GM21723 (cell line): ENCODE data around the gene PTPRC.
A peak's percentile ranks its signal among the peaks of the same experiment; 100 is the strongest.

ENCODE experiments used
- ATAC-seq: cut with Tn5 transposase; IDR thresholded peaks from one replicate; pipeline ENCODE4 v1.9.1; 2021; ENCODE audit warnings: mild to moderate bottlenecking, moderate library complexity; ENCODE audit not compliant: unreplicated experiment

Gene PTPRC

DNA sequence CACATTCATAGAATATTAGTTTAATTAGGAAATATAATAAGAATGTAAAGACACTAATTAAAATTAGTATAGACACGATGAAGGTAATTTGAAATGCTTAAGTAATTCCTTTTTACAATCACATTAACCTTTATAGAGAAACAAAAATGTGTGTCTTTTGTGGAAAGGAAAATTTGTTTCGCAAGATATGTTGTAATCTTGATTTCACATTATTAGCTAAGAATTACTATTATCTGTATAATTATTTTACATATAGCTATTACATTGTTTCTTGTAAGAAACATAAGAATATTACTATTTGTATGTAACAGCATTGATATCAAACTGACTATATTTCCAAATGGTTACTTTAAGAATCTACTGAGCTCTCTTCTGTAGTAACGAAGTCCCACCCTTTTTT is 111.2 kb downstream of the PTPRC start:
- no peak for ATAC-seq

DNA sequence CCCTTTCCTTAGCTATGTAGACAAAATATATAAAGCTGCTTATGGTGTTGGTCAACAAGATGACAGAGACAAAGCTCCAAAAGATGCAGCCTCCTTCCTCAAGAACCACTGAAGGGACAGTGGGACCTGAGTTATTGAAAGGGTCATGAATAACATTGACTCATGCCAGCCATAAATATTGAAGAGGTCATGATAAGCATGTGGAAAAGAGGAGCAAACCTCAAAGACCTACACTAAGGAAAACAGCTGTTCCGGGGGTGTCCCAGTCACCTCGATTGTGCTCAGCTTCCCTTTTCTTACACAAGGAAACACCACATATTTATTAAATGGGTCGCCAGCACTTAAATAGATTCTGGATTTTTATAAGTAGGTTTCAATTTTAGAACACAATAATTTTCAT is 112.9 kb downstream of the PTPRC start:
- ATAC-seq = no peak

DNA sequence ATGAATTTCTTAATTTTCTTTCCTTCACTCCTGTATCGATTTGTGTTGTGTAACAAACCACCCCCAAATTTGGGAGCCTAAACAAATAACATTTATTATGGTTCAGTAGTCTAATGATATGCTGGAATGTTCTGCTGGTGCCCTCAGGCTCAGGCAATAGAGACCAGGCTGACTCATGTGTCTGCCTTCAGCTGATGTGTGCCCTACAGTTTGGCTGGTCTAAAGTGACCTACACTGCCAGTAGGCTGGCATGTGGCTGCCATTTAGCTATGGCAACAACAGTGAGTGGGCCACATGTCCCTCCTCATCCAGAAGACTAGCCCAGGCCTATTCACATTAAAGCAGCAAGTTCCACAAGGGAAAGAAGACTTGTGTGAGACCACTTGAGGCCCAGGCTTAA is 115.8 kb downstream of the PTPRC start:
- ATAC-seq = no peak

DNA sequence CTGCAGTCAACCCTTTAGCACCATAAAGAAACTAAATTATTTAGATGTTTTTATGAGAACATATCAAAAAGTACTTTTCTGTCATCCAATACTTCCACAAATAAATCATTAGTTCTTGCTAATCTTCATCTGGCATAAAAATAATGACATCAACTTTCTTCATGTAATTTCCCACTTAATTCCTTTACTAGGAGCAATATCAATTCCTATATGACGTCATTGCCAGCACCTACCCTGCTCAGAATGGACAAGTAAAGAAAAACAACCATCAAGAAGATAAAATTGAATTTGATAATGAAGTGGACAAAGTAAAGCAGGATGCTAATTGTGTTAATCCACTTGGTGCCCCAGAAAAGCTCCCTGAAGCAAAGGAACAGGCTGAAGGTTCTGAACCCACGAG is 116.9 kb downstream of the PTPRC start:
- ATAC-seq = no peak

DNA sequence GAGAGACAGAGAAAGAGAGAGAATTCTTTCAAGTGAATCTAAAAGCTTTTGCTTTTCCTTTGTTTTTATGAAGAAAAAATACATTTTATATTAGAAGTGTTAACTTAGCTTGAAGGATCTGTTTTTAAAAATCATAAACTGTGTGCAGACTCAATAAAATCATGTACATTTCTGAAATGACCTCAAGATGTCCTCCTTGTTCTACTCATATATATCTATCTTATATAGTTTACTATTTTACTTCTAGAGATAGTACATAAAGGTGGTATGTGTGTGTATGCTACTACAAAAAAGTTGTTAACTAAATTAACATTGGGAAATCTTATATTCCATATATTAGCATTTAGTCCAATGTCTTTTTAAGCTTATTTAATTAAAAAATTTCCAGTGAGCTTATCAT is 117.6 kb downstream of the PTPRC start:
- ATAC-seq = no peak

DNA sequence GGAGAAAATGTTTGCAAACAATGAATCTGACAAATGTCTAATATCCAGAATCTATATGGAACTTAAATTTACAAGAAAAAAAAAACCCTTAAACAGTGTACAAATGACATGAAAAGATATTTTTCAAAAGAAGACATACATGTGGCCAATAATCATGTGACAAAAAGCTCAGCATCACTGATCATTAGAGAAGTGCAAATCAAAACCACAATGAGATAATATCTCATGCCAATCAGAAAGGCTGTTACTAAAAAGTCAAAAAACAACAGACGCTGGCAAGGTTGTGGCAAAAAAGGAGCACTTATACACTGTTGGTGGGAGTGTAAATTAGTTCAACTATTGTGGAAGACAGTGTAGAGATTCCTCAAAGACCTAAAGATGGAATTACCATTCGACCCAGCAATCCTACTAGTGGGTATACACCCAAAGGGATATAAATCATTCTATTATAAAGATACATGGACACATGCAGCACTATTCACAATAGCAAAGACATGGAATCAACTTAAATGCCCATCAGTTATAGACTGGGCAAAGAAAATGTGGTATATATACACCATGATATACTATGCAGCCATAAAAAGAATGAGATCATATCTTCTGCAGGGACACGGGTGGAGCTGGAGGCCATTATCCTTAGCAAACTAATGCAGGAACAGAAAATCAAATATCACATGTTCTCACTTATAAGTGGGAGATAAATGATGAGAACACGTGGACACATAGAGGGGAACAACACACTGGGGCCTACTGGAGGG is 123.2 kb downstream of the PTPRC start:
- ATAC-seq = no peak

DNA sequence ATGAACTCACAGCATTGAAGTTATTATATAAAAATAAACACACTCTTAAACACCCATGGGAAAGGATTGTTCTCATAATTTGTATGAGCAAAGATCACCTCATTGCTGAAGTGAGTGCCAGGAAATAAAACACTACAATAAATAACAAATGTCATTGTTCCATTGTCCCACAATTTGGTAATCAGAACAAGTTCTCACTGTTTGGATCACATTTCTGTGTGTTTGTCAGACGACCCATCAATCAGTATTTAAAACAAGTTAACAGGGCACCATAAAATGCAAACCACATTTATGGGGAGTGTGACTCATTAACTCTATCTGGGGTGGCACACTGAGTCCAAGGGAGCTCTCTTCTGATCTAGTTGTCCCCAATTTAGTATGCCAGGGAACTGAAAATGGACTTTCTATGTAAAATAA is 124.5 kb downstream of the PTPRC start:
- ATAC-seq = no peak

DNA sequence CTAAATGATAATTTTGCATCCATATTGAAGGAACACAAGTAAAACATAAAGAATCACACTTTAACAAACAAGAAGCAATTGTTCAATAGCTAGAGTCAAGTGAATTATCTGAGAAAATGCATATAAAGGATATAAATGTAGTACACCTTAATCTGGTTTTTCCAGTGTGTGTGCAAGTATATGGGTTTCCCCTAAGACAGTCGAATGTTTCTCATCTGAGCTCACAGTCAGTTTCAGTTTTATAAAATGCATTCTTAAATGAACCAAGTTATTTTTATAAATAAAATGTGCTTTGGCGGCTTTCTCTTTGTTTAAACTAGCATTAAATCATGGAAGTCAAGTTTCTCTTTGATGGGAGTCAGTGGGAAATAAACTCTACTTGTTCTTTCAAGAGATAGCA is 125.9 kb downstream of the PTPRC start:
- no peak for ATAC-seq

DNA sequence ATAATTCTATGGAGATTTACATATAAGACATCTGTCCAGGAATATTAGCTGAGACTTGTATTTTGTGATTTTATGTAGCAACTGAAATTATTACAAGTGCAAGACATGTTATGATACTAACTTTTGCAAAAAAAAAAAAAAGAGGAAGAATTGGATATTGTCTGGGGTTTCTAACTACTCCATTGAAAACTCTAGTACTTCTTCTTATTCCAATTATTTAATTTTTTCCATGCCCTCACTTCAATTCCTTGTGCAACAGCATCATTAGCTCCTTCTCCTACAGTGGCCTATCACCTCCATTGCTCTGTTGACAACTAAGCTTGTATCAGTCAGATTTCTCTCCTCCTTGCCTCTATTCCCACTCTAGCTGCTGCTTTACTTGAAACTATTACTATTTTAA is 126.6 kb downstream of the PTPRC start:
- ATAC-seq = no peak

DNA sequence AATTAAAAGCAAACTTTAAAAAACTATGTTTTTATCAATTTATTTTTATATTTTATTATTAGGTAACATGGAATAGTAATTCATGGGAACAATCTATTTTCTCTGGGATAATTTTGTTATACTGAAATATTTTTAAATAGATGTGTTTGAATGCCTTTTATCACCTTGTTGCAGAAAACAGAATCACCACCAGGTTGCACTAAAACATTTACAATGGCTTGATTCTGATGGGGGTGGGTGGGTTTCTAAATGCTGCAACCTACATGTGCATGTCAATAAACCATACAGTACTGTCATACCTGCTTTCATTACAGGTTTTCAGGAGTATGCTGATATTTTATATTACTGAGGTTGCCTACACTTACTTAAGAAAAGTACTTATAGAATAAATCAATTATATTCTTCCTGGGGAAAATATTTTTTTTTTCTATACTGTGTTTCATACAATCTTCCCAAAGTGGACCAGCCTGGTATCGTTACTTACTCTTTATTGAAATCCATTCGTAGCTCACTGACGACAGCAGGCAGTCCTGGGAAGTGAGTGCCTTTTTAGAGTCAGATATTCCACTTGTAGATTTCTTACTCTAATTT is 132.8 kb downstream of the PTPRC start:
- no peak for ATAC-seq

DNA sequence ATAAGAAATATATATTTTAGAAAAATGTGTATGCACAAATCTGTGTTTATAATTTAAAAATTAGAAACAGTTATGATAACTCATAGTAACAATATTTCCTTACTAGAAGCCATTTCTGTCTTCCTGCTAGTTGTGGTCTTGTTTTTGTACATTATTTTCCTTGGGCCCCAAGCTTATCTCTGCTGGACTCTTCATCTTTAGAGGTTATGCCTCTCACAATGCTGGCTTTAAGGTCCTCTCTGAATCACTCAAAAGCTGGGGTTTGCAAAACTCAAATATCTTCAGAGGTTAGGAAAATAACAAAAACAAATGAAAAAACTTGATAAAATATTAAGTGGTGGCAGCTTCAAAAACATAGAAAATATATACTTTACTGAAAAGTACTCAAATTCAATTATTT is 133.8 kb downstream of the PTPRC start:
- ATAC-seq = no peak

DNA sequence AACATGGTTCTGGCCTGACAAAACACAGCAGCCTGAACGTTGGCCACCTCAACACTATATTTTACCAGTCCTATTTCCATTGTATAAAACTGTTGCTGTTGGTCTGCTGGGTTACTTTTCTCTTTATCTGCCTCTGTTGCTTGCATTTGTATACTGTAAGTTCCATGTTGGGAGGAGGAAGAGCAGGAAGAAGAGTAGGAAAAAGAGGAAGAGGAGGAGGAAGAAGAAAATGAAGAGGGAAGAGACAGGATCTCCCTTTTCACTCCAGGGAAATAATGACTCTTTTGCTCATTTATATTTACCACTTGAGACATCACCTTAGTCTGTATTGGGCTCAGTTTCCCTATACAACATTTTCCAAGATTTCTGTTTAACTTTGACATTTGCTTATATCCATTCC is 134.2 kb downstream of the PTPRC start:
- no peak for ATAC-seq

DNA sequence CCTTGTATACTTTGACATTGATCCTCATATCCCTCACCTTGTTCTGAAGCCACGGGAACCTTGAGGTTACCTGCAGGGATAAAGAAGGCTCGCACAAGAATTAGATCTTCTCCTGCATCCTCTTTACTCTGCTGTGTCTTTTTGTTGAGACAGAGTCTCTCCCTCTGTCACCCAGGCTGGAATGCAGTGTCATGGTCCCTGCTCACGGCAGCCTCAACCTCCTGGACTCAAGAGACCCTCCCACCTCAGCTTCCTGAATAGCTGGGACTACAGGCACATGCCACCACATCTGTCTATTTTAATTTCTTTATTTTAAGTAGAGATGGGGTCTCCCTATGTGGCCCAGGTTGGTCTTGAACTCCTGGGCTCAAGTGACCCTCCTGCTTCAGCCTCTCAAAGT is 134.7 kb downstream of the PTPRC start:
- ATAC-seq = no peak

DNA sequence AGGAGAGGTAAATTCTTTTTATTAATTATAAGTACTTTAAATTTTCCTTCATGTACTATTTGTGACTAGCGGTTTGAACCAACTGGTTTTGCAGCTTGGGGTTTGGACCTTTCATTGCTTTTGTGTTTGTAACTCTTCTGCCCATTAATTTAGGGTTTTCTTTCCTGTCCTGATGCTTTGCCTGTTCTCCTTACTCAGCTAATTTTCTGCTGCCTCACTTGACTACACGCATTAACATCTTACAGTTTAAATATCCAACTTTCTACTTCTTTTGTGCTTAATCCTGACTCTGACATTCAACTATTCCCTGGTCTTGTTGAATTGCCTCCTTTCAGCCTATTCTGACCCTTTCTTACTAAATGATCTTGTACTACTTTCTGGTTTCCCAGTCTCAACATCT is 135.6 kb downstream of the PTPRC start:
- ATAC-seq = no peak

DNA sequence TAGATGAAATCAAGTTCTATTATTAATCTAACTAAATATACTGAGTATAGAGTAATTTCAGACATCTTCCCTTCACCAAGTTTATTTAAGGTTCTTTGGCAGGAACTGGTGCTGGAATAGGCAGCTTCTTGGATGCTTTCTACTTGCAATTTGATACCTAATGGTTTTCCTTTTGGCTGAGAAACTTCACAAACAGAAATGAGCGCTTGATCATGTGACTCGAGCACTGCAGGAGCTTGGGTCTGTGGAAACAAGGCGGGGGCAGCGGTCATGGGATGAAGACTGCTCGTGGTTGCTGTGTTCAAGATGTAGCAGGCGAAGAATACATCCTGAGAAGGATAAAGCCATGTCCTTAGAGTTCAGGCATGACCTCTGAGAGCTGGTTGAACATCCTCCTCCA is 136.8 kb downstream of the PTPRC start:
- no peak for ATAC-seq

DNA sequence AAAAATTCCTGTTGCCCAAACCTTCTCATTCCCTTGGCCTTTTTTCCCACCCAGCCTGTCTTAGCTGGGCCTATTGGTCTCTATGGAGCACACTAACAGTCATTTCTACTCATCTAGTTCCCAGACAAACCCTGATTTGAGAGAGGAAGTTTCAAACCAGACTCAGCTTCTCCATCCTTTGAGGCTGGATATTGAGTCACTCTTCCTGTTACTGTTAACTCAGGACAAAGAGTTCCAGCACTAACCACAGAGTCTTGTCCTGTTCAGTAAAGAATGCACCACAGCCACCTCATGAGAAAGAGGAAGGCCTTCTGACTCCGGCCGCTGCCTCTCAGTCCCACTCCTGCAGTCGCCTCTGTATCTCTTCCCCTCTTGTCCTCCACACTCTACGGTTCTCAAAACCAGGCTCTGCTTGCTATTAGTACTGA is 137.8 kb downstream of the PTPRC start:
- ATAC-seq = no peak

DNA sequence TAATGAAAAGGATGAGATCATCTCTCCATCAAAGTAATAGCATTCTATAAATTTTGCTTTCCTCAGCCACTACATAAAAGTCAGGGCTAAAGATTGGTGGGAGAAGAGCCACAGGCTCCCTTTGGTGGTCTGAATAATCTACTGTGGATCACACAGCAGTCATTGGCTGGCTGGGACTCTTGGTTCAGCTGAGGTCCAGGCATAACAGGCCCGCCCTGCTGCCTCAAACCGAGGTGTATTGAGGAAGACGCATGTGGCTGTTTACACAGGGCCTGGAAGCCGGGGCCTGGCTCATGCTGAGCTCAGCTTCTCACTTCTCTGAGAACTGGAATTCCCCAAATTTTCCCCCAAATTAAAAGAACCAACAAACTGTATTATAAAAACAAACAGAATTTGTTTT is 139.2 kb downstream of the PTPRC start:
- ATAC-seq = no peak

DNA sequence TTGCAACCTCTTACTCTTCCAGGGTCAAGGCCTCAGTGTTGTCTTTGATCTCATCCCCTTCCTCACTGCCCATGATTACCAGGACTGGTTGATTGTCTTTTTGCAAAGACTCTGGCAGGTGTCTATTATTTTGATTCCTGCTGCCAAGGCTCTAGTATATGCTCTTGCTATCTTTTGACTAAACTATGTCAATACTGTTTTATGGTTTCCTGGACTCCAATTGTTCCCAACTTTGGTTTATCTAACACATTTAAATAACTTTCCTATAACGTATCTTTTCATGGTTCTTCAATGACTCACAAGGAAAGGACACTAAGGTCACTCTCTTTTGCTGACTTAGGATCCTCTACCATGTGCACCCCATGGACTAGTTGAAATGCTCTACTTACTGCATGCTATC is 141.5 kb downstream of the PTPRC start:
- ATAC-seq = no peak

DNA sequence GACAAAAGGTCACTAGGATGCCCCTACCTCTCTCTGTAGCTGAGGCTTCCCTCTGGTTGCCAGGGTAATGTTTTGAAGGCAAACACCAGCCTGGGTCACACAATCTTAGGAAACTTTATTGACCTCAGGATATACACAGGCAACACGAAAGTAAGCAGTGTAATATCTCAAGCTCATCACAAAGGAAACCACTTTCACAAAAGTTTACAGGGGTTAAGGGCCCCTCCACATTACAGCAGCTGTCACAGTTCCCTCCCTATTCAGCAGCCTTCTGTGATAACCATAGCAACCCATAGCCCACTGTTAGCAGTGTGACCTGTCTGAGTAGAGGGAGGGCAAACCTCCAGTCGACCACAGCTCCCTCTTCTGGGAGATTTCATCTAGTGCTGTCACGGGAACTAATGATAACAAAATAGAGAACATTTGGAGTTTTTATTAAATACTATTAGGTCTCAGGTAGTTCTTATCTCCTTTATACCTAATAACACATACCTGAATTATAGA is 149.8 kb downstream of the PTPRC start:
- ATAC-seq = peak; percentile 85

DNA sequence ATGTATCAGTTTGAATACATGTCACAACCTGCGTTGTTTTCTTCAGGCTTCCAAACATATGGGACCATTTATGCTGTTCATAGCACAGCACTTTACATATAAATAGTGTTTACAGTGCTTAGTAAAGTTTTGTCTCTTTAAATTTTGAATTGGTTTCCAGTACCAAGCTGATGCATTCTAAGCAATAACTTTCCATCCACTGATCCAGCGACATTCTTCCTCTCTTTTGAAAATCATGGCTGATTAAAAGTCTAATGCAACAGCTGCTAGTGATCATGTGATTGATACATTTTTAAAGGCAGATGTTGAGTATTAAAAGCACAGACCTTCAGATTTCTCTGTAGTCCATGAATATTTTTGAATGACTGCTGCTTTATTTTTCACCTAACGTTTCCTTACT is 154.9 kb downstream of the PTPRC start:
- no peak for ATAC-seq

DNA sequence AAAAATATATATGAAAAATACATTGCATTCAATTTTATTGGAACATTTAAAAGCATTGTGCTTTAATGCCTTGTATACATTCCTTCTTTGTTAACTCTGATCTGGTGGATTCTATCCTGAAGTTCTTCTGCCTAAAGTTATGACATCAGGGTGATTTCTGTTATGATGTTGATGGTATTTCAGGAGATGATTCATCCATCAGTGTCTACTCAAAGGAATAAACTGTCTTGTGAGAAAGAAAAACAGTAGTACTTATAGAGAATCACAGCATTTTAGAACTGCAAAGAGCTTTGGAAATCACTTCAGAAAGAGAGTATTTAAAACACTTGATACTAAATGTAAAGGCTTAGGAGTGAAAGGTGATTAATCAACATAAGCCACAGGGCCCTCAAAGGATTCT is 155.7 kb downstream of the PTPRC start:
- no peak for ATAC-seq

DNA sequence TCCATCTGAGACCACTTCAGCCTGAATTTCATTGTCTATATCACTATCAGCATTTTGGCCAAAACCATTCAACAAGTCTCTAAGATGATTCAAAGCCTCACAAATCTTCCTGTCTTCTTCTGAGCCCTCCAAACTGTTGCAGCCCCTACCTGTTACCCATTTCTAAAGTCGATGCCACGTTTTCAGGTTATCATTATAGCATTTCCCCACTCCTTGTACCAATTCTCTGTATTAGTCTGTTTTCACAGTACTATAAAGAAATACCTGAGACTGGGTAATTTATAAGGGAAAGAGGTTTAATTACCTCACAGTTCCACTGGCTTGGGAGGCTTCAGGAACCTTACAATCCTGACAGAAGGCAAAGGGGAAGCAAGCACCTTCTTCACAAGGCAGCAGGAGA is 158.8 kb downstream of the PTPRC start:
- no peak for ATAC-seq

DNA sequence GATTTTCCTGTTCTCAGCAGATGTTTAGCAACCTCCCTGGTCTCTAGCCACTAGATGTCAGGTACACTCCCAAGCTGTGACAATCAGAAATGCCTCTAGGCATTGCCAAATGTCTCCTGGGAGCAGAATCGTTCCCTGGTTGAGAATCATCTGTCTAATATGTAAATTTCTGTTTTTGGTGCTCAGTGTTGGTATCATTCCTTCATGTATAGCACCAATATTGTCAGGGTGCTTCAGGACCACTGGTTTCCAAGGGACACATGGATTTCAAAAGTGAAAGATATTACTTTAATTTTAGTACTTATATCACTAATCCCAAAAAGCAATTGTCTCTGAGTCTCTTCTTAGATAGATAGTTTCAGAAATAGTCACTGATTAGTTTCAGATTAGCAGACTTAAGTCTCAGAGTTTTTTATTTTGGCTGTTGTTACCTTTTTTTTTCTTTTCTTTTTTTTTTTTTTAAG is 160.1 kb downstream of the PTPRC start:
- ATAC-seq = peak; percentile 65
